ENCODE results near the gene SPINT2. TPM values are rescaled to one million over a fixed set of nuclear protein-coding genes. Genes with fewer than 3 reads are reported as not detected.

The SPINT2 gene
- polyA plus RNA-seq, 1 donor from 2014 or later: 236 TPM

GRCh38 chr19:38293281-38293680 is 28.9 kb downstream of the SPINT2 start:
- no peak for TF ChIP-seq POLR2AphosphoS5 (IDR thresholded peaks at IDR 0.05)
- Histone ChIP-seq H3K4me2 (ENCODE audit: low read length) (no peak overlapping the region), H3K36me3 (ENCODE audit: insufficient read depth, low read length) (peaks cover 12% of the 10 kb centered on the region), H3F3A (ENCODE audit: insufficient read depth, low read length, poor library complexity, severe bottlenecking) (no peaks in the 10 kb centered on the region), H4K20me1 (ENCODE audit: insufficient read depth) (no peaks in the 10 kb centered on the region), H3K9me2 (ENCODE audit: insufficient read depth, low read length) (no peaks in the 10 kb centered on the region), H3K4me3 (ENCODE audit: low read length) (no peak overlapping the region), H3K27ac (ENCODE audit: low read length) (no peak overlapping the region), H3K79me2 (replicated peaks; ENCODE audit: insufficient read depth, low read length) (no peaks in the 10 kb centered on the region), H3K9ac (ENCODE audit: low read length) (no peak overlapping the region), H3K9me3 (ENCODE audit: low read length) (no peaks in the 10 kb centered on the region), H3K27me3 (ENCODE audit: insufficient read depth, low read depth, low read length) (no peaks in the 10 kb centered on the region), H2AFZ (ENCODE audit: low read depth, low read length) (no peak overlapping the region)

GRCh38 chr19:38294090-38294489 is 29.7 kb downstream of the SPINT2 start:
- Histone ChIP-seq H3K27ac (ENCODE audit: low read length) (no peak overlapping the region), H3K79me2 (replicated peaks; ENCODE audit: insufficient read depth, low read length) (no peaks in the 10 kb centered on the region), H3K9me2 (ENCODE audit: insufficient read depth, low read length) (no peaks in the 10 kb centered on the region), H3K4me3 (ENCODE audit: low read length) (no peak overlapping the region), H4K20me1 (ENCODE audit: insufficient read depth) (no peaks in the 10 kb centered on the region), H3K27me3 (ENCODE audit: insufficient read depth, low read depth, low read length) (no peaks in the 10 kb centered on the region), H3K36me3 (ENCODE audit: insufficient read depth, low read length) (peaks cover 12% of the 10 kb centered on the region), H3K9me3 (ENCODE audit: low read length) (no peaks in the 10 kb centered on the region), H3K9ac (ENCODE audit: low read length) (no peak overlapping the region), H2AFZ (ENCODE audit: low read depth, low read length) (no peak overlapping the region), H3K4me2 (ENCODE audit: low read length) (no peak overlapping the region), H3F3A (ENCODE audit: insufficient read depth, low read length, poor library complexity, severe bottlenecking) (no peaks in the 10 kb centered on the region)
- TF ChIP-seq MXI1 (conservative IDR thresholded peaks at IDR 0.05; ENCODE audit: poor library complexity, severe bottlenecking) (no peak), CTCF (IDR thresholded peaks at IDR 0.05; ENCODE audit: poor library complexity, severe bottlenecking) (no peak), EP300 (conservative IDR thresholded peaks at IDR 0.05; ENCODE audit: poor library complexity, severe bottlenecking) (no peak)

GRCh38 chr19:38298821-38299680 is 34.7 kb downstream of the SPINT2 start:
- H3K9me3 ChIP-seq (ENCODE audit: low read length): no peaks in the 10 kb centered on the region
- no peak overlapping the region for H2AFZ ChIP-seq (ENCODE audit: low read depth, low read length)
- no peak for TF ChIP-seq CTCF (IDR thresholded peaks at IDR 0.05; ENCODE audit: poor library complexity, severe bottlenecking)
- TF ChIP-seq EP300 (conservative IDR thresholded peaks at IDR 0.05; ENCODE audit: poor library complexity, severe bottlenecking): no peak
- no peaks in the 10 kb centered on the region for H3K36me3 ChIP-seq (ENCODE audit: insufficient read depth, low read length)
- H3F3A ChIP-seq (ENCODE audit: insufficient read depth, low read length, poor library complexity, severe bottlenecking): no peaks in the 10 kb centered on the region
- no peaks in the 10 kb centered on the region for H3K79me2 ChIP-seq (replicated peaks; ENCODE audit: insufficient read depth, low read length)
- H3K9ac ChIP-seq (ENCODE audit: low read length): no peak overlapping the region
- H3K27ac ChIP-seq (ENCODE audit: low read length): no peak overlapping the region
- H3K27me3 ChIP-seq (ENCODE audit: insufficient read depth, low read depth, low read length): no peaks in the 10 kb centered on the region
- no peaks in the 10 kb centered on the region for H3K9me2 ChIP-seq (ENCODE audit: insufficient read depth, low read length)
- H3K4me3 ChIP-seq (ENCODE audit: low read length): no peak overlapping the region
- H3K4me2 ChIP-seq (ENCODE audit: low read length): no peak overlapping the region
- no peaks in the 10 kb centered on the region for H4K20me1 ChIP-seq (ENCODE audit: insufficient read depth)
